Prostate gland (tissue), 2 donors: Measurements from ENCODE around the gene SNX32.

Experiments
- CTCF ChIP-seq, 4 experiments: fragments of 200-600 bp in 2 of 4; fragments of 450-650 bp in 2 of 4; sonication (generic) in 2 of 4; IDR thresholded peaks; 1 replicate in 3 of 4; 2 replicates in 1 of 4; pipeline ENCODE4 v1.5.1; 2016 to 2019; ENCODE audit warnings: antibody characterized with exemption in 4 of 4, mild to moderate bottlenecking in 2 of 4, moderate library complexity in 2 of 4
- POLR2A ChIP-seq: fragments of 450-650 bp; IDR thresholded peaks from one replicate; pipeline ENCODE4 v1.6.1; 2016; ENCODE audit warnings: antibody characterized with exemption, mild to moderate bottlenecking
- POLR2AphosphoS5 ChIP-seq: sonication (generic); formaldehyde crosslinking; IDR thresholded peaks from one replicate; pipeline ENCODE4 v1.6.1; 2017; ENCODE audit warnings: antibody characterized with exemption

GRCh38 chr11:65789230-65790103 is 44.3 kb upstream of the SNX32 start:
- no peak for TF ChIP-seq CTCF (IDR thresholded peaks at IDR 0.05)
- no peak for TF ChIP-seq POLR2A
- TF ChIP-seq POLR2AphosphoS5 = no peak
